Common myeloid progenitor, CD34-positive (primary cell): ENCODE data around the gene GLMP.
A peak's percentile ranks its signal among the peaks of the same experiment; 100 is the strongest.

Source experiments
- CTCF ChIA-PET: fragments of 350-600 bp; sonication (Branson Sonifier 250); formaldehyde crosslinking; loops from one replicate; lab custom pipeline; 2021; ENCODE audit warnings: antibody characterized with exemption; lab: Charles Lee
- POLR2A ChIA-PET: fragments of 350-600 bp; sonication (Branson Sonifier 250); formaldehyde crosslinking; loops from one replicate; lab custom pipeline; 2021; ENCODE audit warnings: antibody characterized with exemption; lab: Charles Lee
- DNase-seq, 3 donors: peaks; one replicate each; pipeline versions ENCODE4 v3.0.0 to v3.0.0-alpha.2; 2013
- H3K27ac ChIP-seq, 2 experiments: 1 replicate in 1 of 2; 2 replicates in 1 of 2; pipeline ENCODE4 v1.7.0; 2013; ENCODE audit warnings: inconsistent platforms in 2 of 2, low read length in 2 of 2, mild to moderate bottlenecking in 2 of 2, low read depth in 1 of 2, moderate library complexity in 1 of 2; ENCODE audit not compliant: severe bottlenecking in 2 of 2, insufficient read depth in 1 of 2, poor library complexity in 1 of 2
- H3K27me3 ChIP-seq, 5 experiments: replicated peaks in 2 of 5; 1 replicate in 3 of 5; 2 replicates in 2 of 5; pipeline versions ENCODE4 v1.6.1 to v1.7.0; 2013; ENCODE audit warnings: low read length in 4 of 5, mild to moderate bottlenecking in 2 of 5, moderate library complexity in 2 of 5, inconsistent platforms in 1 of 5; ENCODE audit not compliant: insufficient read depth in 5 of 5, control insufficient read depth in 4 of 5
- H3K36me3 ChIP-seq, 4 experiments: 1 replicate in 2 of 4; 2 replicates in 2 of 4; pipeline versions ENCODE4 v1.6.1 to v1.7.0; 2013; ENCODE audit warnings: low read length in 3 of 4, control low read depth in 1 of 4, mild to moderate bottlenecking in 1 of 4; ENCODE audit not compliant: control insufficient read depth in 4 of 4, insufficient read depth in 4 of 4
- H3K4me1 ChIP-seq, 4 experiments: 1 replicate in 3 of 4; 2 replicates in 1 of 4; pipeline versions ENCODE4 v1.6.1 to v1.7.1; 2013; ENCODE audit warnings: low read length in 3 of 4, mild to moderate bottlenecking in 3 of 4, control low read depth in 1 of 4, inconsistent platforms in 1 of 4, moderate library complexity in 1 of 4; ENCODE audit not compliant: control insufficient read depth in 4 of 4, insufficient read depth in 4 of 4; ENCODE audit errors: control extremely low read depth in 1 of 4
- H3K4me3 ChIP-seq, 7 experiments: 1 replicate in 4 of 7; 2 replicates in 3 of 7; pipeline versions ENCODE4 v1.5.1 to v1.7.0; 2013; ENCODE audit warnings: mild to moderate bottlenecking in 7 of 7, low read length in 6 of 7, moderate library complexity in 6 of 7, inconsistent platforms in 2 of 7, low read depth in 2 of 7, control low read depth in 1 of 7; ENCODE audit not compliant: insufficient read depth in 4 of 7, control insufficient read depth in 1 of 7; ENCODE audit errors: extremely low read depth in 1 of 7
- H3K9me3 ChIP-seq, 5 experiments: 1 replicate in 4 of 5; 2 replicates in 1 of 5; pipeline versions ENCODE4 v1.6.1 to v1.7.1; 2013; ENCODE audit warnings: low read length in 4 of 5, mild to moderate bottlenecking in 2 of 5, inconsistent platforms in 1 of 5, low read depth in 1 of 5, moderate library complexity in 1 of 5; ENCODE audit not compliant: control insufficient read depth in 4 of 5, insufficient read depth in 2 of 5; ENCODE audit errors: control extremely low read depth in 1 of 5
- WGBS: methylation state at CpG from one replicate; pipeline ENCODE4 v1.1.5; 2013; ENCODE audit not compliant: insufficient coverage; 5-methylcytosine and 5-hydroxymethylcytosine counted together

GLMP gene

DNA sequence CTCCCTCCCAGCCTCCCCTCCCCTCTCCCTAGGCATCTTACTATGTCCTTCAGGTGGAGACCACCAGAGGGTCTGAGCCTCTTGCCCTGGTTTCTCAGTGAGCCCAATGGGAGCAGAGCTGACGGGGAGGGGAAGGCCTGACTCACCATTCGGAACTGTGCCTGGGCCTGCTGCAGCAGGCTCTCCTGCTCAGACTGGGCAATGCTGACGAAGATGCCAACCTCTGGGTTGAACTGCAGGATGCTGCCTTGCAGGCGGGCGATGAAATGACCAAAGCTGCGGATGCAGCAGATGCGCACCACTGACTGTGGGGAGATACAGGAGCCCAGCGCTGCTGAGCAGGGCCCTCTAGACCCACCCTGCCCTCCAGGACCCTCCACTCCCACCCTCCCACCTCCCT, 36.6 kb downstream of the GLMP start:
- no peak for DNase-seq
- ChIA-PET CTCF (interaction anchor here (1.6 to 3.4 kb wide), 6 partner anchors 8 to 117 kb away, joined by 3 to 15 read pairs (median 8); no protein-coding TSS in a partner anchor), POLR2A (no interaction called here)
- Histone ChIP-seq H3K36me3 (peaks cover 10 to 78% (median 51%) of the 10 kb centered on the region in 4 experiments), H3K9me3 (no peaks in the 10 kb centered on the region), H3K27me3 (no peaks in the 10 kb centered on the region), H3K4me1 (peaks cover 10 to 48% (median 37%) of the 10 kb centered on the region in 4 experiments), H3K27ac (no peak overlapping the region), H3K4me3 (no peak overlapping the region)
- WGBS = 95% methylated on average over 7 of the region's 8 CpGs

DNA sequence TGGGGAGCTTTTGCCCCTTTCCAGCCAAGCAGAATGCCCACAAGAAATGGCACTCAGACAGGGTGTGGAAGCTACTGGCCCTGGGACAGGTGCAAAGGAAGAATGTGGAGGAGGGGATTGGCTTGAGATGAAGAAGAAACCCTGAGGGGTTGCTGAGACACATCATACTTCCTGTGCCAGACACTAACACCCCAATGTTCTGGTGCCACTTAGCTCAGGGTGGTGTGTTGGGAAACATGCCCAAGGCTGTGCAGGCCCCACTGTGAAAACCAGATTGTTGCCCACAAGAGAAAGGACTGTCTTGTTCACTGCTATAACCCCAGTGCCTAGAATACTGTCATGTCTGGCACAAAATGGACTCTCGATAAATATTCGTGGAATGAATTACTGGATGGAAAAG, 37.8 kb downstream of the GLMP start:
- POLR2A ChIA-PET = no interaction called here
- Histone ChIP-seq H3K4me1 (peaks cover 10 to 54% (median 48%) of the 10 kb centered on the region in 4 experiments), H3K27me3 (no peaks in the 10 kb centered on the region), H3K4me3 (peak overlapping the region in 1 of 7 experiments; percentile 46), H3K9me3 (no peaks in the 10 kb centered on the region), H3K27ac (peak overlapping the region; percentile 8 to 9), H3K36me3 (peaks cover 10 to 79% (median 52%) of the 10 kb centered on the region in 4 experiments)
- peak in 2 of 3 donors; percentile 20 to 24 for DNase-seq
- CTCF ChIA-PET = interaction anchor here (0.6 to 3.4 kb wide), 7 partner anchors 9 to 75 kb away, joined by 3 to 15 read pairs (median 3); no protein-coding TSS in a partner anchor
- 76% methylated on average over 2 of the region's 2 CpGs for WGBS

DNA sequence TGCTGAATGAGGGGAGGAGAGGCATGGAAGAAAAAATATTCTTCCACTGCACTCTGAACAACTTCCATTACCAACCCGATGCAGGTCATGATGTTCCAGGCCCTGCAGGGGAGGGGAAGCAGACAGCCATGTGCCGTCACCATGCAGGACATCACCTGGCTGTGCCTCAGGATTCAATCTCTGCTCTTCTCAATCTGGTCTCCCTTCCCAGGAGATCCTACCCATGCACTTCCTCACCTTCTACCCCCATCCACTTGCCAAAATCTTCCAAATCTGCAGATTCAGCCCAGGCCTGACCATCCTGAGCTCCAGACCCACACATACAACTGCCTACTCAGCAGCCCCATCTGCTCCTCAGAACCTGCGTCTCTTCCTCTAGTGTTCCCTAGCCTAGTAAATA, 41.8 kb downstream of the GLMP start:
- POLR2A ChIA-PET = interaction anchor here (0.6 kb wide), 1 partner anchor 13 kb away, joined by 4 read pairs; no protein-coding TSS in a partner anchor
- Histone ChIP-seq H3K27me3 (no peaks in the 10 kb centered on the region), H3K4me1 (peaks cover 10 to 73% (median 72%) of the 10 kb centered on the region in 4 experiments), H3K36me3 (peaks cover 7 to 84% (median 50%) of the 10 kb centered on the region in 4 experiments), H3K9me3 (no peaks in the 10 kb centered on the region), H3K27ac (no peak overlapping the region), H3K4me3 (no peak overlapping the region)
- CTCF ChIA-PET = interaction anchor here (0.5 to 2.0 kb wide), 5 partner anchors 17 to 103 kb away, joined by 3 to 5 read pairs (median 4); partner anchors contain the start of gene SLC25A44
- DNase-seq = no peak
- 88% methylated on average over 3 of the region's 3 CpGs for WGBS

DNA sequence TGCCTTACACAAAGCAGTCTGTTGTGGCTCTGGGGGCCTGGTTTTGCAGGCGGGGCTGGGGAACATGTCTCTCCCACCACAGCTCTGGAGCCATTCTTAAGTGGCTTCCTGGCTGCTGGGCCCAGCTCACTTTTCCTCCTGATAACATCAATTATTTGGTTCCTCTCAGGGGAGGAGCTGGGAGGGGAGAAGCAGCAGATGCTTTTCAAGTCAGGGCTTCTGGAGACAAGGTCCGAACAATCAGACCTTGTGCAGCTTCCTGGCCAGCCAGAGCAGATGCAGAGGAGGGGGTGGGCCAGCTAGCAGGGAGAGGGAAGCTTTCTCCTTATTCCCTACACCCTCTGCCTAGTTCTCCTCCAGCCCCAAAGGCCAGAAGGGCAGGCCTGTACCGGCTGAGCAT, 44.0 kb downstream of the GLMP start:
- POLR2A ChIA-PET = interaction anchor here (0.6 to 1.4 kb wide), 4 partner anchors 9 to 1254 kb away, joined by 3 to 4 read pairs (median 4); partner anchors contain the start of gene BGLAP
- Histone ChIP-seq H3K9me3 (no peaks in the 10 kb centered on the region), H3K4me1 (peaks cover 0 to 58% (median 54%) of the 10 kb centered on the region in 4 experiments), H3K27me3 (no peaks in the 10 kb centered on the region), H3K36me3 (peaks cover 7 to 76% (median 48%) of the 10 kb centered on the region in 4 experiments), H3K27ac (peak overlapping the region in 1 of 2 experiments; percentile 44), H3K4me3 (peak overlapping the region in 4 of 7 experiments; percentile 11 to 36 (median 20))
- peak; percentile 52 to 81 (median 74) for DNase-seq
- CTCF ChIA-PET = interaction anchor here (0.9 to 2.8 kb wide), 11 partner anchors 8 to 108 kb away, joined by 3 to 13 read pairs (median 5); no protein-coding TSS in a partner anchor
- 5% methylated on average over 3 of the region's 3 CpGs for WGBS

DNA sequence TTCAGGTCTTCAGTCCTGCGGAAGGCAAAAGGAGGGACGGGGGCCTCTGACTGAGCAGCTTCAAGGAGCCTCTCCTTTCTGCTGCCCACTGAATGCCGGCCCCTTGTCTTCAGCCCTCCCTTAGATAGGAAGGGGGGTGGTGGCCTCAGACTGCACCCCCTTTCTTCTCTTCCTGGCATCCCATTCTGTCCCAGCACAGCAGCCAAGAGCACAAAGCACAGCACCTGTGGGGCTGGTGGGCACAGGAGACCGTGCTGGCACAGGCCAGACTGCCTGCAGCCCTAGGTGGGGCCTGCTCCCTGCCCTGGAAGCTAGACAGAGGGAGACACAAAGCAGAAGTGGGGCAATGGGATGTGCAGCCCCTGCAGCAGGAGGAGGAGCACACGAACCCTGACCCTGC, 45.9 kb downstream of the GLMP start:
- Histone ChIP-seq H3K27ac (no peak overlapping the region), H3K9me3 (no peaks in the 10 kb centered on the region), H3K27me3 (peaks cover 0 to 2% (median 0%) of the 10 kb centered on the region in 5 experiments), H3K4me3 (no peak overlapping the region), H3K4me1 (peaks cover 0 to 67% (median 63%) of the 10 kb centered on the region in 4 experiments), H3K36me3 (peaks cover 7 to 65% (median 43%) of the 10 kb centered on the region in 4 experiments)
- DNase-seq = no peak
- ChIA-PET POLR2A (no interaction called here), CTCF (interaction anchor here (1.1 to 2.8 kb wide), 3 partner anchors 8 to 12 kb away, joined by 4 to 13 read pairs (median 9); no protein-coding TSS in a partner anchor)
- WGBS = 91% methylated on average over 1 of the region's 5 CpGs

DNA sequence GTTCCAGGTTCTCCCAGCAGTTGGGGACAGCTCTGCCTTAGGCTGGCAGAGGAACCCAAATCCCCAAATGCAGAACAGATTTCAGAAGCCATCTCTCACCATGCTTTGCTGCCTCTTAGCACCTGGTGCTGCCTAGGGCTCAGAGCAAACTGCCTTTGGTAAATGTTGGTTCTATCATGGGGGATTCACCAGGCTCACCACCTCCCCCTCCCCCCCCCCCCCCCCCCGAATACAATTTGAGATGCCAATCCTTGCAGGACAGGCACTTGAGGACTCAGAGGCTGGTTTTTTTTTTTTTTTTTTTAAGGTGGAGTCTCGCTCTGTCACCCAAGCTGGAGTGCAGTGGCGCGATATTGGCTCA, 47.2 kb downstream of the GLMP start:
- POLR2A ChIA-PET = interaction anchor here (0.6 kb wide), 2 partner anchors 34 to 36 kb away, joined by 3 read pairs; partner anchors contain the start of genes PMF1 and SMG5
- WGBS = 100% methylated on average over 2 of the region's 4 CpGs

More for the DNA sequence above, 47.2 kb downstream of the GLMP start:
- peaks cover 7 to 55% (median 38%) of the 10 kb centered on the region in 4 experiments for H3K36me3 ChIP-seq
- no peak overlapping the region for H3K4me3 ChIP-seq
- peaks cover 0 to 2% (median 0%) of the 10 kb centered on the region in 5 experiments for H3K27me3 ChIP-seq
- H3K4me1 ChIP-seq = peaks cover 0 to 71% (median 60%) of the 10 kb centered on the region in 4 experiments
- no peak overlapping the region for H3K27ac ChIP-seq
- DNase-seq = no peak
- CTCF ChIA-PET = interaction anchor here (0.9 to 1.4 kb wide), 2 partner anchors 12 to 24 kb away, joined by 3 read pairs; no protein-coding TSS in a partner anchor
- H3K9me3 ChIP-seq = no peaks in the 10 kb centered on the region
